ENCODE measurements around the gene MACROD2. TPM values are rescaled to one million over a fixed set of nuclear protein-coding genes. Genes with fewer than 3 reads are reported as not detected.

Gene MACROD2
- total RNA-seq, 1 experiment from 2014 or later: 1.3 TPM

DNA sequence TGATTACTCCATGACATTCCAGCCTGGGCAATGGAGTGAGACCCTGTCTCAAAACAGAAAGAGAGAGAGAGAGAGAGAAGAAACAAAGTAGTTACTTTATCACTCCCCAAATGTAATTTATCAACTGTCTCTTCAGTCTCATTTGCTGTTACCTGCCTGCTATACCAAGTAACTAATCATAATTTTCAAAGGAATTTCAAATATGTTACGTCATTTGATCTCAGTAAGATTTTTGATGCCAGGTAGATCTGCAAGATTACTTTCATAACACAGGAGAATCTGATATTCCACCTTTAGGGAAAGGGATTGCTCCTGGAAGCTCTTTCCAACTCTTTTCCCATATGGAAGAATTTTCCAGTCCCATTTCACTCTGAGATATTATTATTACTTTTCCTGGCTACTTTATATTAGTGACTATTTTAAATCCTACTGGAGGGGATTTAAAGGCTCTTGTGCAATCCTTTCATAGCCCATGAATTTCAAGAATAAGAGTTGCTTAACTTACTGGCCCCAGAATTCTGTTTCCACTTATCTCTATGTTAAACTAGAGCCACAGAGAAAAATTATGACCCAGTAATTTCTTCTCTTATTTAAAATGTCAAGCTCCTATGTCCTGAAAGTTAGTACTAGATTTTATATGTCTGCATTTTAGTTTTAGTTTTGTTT is 732.3 kb downstream of the MACROD2 start:
- in situ Hi-C loops (cut with HindIII; ENCODE audit: low pct_unique_long_range_greater_than_20kb, low sequenced_read_pairs): no loop called here
- DNase-seq (ENCODE audit: low read depth, low spot score): no peak

DNA sequence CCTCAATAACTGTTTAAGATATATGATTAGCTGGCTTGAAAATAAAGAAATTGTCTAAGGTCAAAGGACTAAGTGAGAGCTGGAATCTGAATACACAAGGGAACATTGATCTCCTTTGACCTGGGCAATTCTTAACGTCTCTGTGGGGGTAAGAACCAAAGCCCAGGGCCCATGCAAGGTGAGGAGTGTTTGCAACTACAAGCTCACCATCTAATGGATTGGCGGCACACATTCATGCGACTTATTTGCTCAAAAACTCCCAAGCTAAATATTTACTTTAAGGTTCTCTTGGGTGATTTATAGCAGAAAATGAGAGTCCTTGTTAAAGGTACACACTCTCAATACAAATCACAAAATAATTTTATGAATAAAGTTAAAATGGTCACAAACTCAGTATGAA is 734.1 kb downstream of the MACROD2 start:
- no peak for DNase-seq (ENCODE audit: low read depth, low spot score)
- in situ Hi-C loops (cut with HindIII; ENCODE audit: low pct_unique_long_range_greater_than_20kb, low sequenced_read_pairs): no loop called here

DNA sequence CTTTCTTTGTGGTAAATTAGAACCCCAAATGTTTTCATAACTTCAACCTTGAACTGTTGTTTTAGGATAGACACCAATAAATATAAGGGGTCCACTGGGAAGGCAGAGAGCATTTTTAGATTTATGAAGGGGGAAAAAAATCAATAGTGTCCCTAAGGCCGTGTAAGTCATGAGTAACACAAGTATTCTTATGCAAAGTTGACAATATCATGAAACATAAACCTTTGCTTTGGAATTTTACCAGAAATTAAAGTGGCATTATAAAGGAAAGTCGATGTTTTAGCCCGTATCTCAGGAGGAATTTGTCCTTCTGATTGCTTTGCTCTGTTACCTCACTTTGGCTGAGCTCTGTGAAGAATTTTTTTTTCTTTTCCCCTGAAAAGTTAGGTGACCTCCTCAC is 737.0 kb downstream of the MACROD2 start:
- DNase-seq (ENCODE audit: low read depth, low spot score): no peak
- in situ Hi-C loops (cut with HindIII; ENCODE audit: low pct_unique_long_range_greater_than_20kb, low sequenced_read_pairs): no loop called here

DNA sequence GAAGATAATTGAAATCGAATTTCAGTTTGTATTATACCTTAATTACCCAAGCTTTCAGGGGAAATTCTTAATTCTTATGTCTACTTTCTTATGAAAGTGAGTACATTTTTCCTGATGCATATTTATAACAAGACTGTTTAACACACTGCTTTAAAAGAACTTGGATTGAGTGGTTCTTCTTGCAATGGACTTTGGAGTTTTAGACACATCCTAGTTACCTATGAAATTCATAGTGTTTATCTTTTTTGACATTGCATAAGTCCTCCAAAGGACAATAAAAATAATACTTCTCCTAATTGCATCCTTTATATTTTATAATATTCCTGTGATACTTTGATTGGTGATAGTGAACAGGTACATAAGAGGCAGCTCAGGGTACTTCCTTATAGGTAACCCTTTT is 737.7 kb downstream of the MACROD2 start:
- in situ Hi-C loops (cut with HindIII; ENCODE audit: low pct_unique_long_range_greater_than_20kb, low sequenced_read_pairs): no loop called here
- no peak for DNase-seq (ENCODE audit: low read depth, low spot score)

DNA sequence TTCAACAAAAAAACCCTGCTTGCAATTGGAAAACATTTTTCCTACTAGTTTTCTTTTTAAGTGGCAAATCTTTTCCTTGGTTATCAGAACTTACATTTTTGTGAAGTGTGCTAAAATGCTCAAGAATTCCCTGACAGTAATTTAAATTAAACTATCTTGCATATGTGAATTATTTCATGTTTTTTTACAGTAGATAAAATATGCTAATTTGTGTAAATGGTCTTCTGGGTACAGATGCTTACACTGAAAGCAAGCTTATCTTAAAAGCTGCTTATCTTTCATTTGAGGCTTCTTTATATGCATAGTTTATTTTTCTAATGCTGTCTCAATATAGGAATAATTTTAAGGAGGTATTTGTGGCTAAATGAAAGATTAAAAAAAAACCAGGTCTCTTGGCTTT is 745.1 kb downstream of the MACROD2 start:
- in situ Hi-C loops (cut with HindIII; ENCODE audit: low pct_unique_long_range_greater_than_20kb, low sequenced_read_pairs): no loop called here
- DNase-seq (ENCODE audit: low read depth, low spot score): no peak

DNA sequence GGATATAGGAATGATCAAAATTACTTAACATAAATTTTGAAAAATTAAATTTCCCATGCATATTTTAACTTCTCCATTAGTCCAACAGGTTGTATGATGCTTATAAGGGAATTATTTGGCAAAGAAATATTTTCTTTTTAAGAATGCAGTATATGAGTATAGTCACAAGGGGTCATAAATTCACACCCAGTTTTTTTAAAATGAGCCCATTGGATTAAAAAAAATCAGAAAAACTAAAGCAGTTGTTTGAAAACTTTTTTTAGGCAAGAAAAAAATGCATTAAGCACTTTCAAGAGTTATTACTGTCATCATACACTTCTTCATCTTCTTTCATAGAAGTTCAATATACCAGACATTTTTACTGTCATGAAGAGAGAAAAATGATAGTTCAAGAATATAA is 746.3 kb downstream of the MACROD2 start:
- no peak for DNase-seq (ENCODE audit: low read depth, low spot score)

DNA sequence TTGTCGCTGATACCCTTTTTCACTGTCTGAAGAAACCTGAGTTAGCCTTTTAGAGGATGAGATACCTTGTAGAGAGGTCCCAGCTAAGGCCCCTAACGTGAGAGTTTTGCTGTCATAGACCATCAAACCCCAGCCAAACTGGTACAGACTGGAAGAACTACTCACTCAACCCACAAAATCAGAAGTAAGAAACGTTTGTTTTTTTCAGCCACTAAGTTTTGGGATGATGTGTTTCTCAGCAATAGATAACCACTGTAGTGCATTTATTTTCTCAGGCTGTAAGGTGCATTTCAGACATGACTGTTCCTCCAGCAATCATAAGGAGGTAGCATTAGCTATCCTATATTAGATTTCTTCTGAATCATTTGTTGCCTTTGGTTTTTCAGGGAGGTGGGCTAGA is 749.4 kb downstream of the MACROD2 start:
- in situ Hi-C loops (cut with HindIII; ENCODE audit: low pct_unique_long_range_greater_than_20kb, low sequenced_read_pairs): no loop called here
- no peak for DNase-seq (ENCODE audit: low read depth, low spot score)

More for the DNA sequence above, 746.3 kb downstream of the MACROD2 start:
- in situ Hi-C loops (cut with HindIII; ENCODE audit: low pct_unique_long_range_greater_than_20kb, low sequenced_read_pairs): no loop called here

DNA sequence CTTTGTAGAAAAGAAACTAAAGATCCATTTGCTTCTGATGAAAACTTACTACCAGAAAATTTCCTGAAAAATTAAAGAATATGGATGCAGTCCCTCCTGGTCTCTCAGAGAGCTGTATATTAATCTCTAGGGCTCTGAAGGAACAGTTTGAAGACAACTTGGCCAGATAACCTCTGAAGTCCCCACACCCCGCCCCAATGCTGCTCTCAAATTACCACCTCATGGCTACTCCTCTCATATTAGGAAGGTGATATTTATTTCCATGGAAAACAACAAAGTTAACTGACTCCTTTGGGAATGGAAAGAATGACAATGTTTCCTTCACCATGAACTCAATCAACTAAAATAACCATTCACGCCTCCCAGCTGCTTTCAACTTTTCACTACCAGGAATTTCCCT is 750.5 kb downstream of the MACROD2 start:
- no peak for DNase-seq (ENCODE audit: low read depth, low spot score)
- in situ Hi-C loops (cut with HindIII; ENCODE audit: low pct_unique_long_range_greater_than_20kb, low sequenced_read_pairs): no loop called here

DNA sequence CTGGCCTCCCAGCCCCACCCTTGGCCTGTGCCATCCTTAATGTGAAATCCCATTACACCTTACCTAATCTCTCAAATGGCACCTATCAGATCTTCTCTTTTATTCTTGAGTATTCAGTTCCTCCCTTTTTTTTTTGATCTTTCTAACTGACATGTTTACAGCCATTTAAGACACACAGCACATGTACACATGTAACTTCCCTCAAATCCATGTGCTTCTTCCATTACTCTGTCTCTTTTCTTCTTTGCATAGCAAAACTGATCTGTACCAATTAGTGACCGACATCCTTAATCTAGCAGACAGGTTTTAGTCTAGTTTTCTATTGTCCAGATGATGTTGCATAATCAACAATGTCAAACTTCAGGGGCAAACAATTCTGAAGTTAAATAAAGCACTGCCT is 755.9 kb downstream of the MACROD2 start:
- DNase-seq (ENCODE audit: low read depth, low spot score): no peak
- in situ Hi-C loops (cut with HindIII; ENCODE audit: low pct_unique_long_range_greater_than_20kb, low sequenced_read_pairs): no loop called here

DNA sequence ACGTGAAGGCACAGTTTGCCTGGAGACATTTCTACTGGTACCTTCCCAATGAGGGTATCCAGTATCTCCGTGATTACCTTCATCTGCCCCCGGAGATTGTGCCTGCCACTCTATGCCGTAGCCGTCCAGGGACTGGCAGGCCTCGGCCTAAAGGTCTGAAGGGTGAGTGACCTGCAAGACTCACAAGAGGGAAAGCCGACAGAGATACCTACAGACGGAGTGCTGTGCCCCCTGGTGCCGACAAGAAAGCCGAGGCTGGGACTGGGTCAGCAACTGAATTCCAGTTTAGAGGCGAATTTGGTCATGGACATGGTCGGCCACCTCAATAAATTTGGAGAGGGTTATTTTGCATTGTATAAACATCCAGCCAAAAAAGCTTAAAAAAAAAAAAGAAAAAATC is 762.4 kb downstream of the MACROD2 start:
- in situ Hi-C loops (cut with HindIII; ENCODE audit: low pct_unique_long_range_greater_than_20kb, low sequenced_read_pairs): no loop called here
- no peak for DNase-seq (ENCODE audit: low read depth, low spot score)

DNA sequence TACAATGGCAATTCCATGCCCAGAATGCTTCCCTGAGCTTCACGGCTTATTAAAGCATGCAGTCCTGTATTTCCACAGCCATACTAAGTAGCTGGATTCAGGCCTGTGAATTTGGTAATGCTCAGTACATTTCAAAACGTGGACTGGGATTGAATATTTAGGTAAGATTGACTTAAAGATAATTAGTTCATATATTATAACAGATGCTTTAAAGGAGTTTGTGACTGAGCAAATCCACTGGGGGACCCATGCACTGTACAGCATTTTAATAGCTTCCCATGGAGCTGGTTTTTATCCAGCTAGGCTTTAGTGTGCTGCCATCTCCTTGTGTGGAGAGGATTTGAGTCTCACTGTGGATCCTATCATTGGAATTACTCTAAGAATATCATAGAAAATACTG is 763.0 kb downstream of the MACROD2 start:
- no peak for DNase-seq (ENCODE audit: low read depth, low spot score)
- in situ Hi-C loops (cut with HindIII; ENCODE audit: low pct_unique_long_range_greater_than_20kb, low sequenced_read_pairs): no loop called here

DNA sequence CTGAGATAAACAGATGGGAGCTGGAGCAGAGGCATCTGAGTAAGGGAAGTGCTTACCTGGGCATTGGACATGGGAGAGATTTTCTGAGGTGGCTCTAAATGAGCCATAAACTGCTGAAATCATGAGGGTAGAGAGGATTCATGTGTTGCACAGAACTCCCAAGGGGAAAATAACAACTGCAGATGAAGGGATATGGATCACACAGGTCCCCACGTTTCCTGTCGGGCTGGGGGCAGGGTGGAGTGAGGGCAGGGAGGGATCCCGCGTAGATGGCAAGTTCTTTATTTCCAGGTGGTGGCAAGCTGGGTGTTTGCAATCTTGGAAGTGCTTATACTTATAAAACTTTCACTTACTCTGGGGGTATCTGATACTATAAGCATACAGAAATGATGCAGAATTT is 764.7 kb downstream of the MACROD2 start:
- in situ Hi-C loops (cut with HindIII; ENCODE audit: low pct_unique_long_range_greater_than_20kb, low sequenced_read_pairs): no loop called here
- DNase-seq (ENCODE audit: low read depth, low spot score): no peak

DNA sequence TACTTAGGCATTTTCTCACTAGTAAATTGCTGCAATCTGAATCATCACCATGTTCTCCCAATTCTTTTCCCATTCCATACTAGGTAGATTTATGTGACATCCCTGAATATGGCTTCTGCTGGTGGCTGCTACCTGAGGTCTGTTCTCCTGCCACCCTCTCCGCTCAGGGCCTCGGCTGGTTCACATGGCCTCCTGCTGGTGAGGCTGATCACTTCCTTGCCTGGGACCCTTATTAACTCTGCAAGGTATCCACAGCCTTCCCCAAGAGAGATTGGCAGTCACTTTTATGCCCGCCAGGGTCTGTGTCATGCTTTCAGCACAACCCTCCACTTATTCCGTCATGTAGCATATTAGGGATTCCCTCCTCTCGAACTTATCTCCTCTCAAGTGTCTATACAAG is 766.6 kb downstream of the MACROD2 start:
- in situ Hi-C loops (cut with HindIII; ENCODE audit: low pct_unique_long_range_greater_than_20kb, low sequenced_read_pairs): no loop called here
- no peak for DNase-seq (ENCODE audit: low read depth, low spot score)

DNA sequence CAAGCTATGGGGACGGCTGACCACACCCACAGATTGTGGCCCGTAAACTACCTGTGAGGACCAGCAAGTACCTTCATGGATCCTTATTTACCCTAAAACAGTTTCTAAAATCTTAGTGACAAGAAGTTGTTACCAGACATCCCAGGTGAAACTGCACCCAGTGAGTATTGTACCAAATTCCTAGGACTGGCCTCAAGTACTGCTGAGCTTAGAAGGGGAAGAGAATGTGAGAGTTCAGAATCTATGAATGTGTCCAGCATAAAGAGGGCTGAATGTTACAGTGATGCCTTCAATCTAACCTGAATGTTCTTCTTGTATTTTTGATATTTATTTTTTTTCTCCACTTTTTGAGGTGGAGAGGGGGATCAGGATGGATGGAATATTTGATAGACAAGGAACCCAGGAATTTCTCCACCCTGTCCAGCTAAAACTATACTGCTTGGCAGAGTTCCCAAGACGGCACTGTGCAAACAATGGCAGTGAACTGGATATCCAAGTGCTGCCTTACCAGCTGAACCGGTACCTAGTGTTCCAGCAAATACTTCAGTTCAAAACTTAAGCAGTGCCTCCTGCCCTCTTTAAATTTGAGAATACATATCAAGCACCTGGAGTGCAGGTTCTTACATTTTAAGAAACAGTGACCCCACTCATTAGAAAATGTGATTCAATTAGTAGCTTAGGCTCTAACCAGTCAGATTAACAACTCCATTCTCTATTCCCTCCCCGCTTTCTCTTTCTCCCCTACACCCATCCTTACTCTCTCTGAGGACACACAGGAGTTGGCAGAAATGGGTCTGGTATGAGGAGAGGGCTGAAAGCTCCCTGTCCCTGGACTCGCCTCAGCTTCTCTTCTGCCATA is 769.4 kb downstream of the MACROD2 start:
- in situ Hi-C loops (cut with HindIII; ENCODE audit: low pct_unique_long_range_greater_than_20kb, low sequenced_read_pairs): no loop called here
- DNase-seq (ENCODE audit: low read depth, low spot score): no peak

DNA sequence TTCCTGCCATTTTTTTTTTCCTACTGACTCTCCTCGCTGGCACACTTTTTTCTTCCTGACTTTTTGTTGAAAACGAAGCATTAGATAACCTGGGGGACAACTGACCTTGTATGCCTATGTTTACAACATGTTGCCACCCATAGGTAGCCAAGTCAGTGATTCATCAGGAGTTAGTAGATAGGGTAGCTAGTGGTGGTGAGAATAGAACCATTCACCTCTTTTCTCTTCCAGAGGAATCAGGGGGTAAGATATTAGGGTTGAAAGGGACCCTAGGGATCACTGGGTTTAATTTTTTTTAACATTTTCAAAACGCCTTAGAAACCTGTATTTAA is 770.0 kb downstream of the MACROD2 start:
- in situ Hi-C loops (cut with HindIII; ENCODE audit: low pct_unique_long_range_greater_than_20kb, low sequenced_read_pairs): no loop called here
- DNase-seq (ENCODE audit: low read depth, low spot score): no peak

DNA sequence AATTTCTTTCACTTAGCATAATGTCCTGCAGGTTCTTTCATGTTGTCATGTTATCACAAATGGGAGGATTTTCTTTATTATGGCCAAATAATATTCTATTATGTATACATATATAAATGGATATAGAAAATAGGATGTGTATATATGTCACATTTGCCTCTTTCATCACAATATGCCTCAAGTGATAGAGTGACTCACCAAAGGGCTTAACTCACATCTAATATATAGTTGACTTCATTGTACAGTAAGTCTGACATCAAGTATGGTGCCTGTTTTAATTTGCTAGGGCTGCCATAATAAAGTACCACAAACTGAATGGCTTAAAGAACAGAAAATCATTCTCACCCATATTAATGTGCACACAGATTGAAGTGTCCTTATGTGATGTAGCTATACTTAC is 778.2 kb downstream of the MACROD2 start:
- in situ Hi-C loops (cut with HindIII; ENCODE audit: low pct_unique_long_range_greater_than_20kb, low sequenced_read_pairs): no loop called here
- no peak for DNase-seq (ENCODE audit: low read depth, low spot score)

DNA sequence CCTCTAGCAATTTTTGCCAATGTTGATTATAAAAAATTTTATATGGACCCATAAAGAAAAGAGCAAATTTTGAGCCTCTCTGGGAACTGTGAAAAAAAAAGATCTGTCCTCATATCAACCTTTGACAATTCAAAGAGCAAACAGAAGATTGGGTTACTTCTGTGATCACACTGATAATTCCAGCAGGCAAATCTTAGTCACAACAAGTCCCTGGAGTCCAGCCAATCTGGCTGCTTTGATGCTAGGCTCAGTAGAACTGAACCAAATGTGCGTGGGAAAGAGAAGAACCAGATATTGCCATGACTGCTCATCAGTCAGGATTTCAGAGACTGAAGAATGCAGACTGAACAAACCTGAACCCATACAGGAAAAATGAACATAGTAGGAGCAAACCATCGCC is 780.5 kb downstream of the MACROD2 start:
- no peak for DNase-seq (ENCODE audit: low read depth, low spot score)
- in situ Hi-C loops (cut with HindIII; ENCODE audit: low pct_unique_long_range_greater_than_20kb, low sequenced_read_pairs): no loop called here

DNA sequence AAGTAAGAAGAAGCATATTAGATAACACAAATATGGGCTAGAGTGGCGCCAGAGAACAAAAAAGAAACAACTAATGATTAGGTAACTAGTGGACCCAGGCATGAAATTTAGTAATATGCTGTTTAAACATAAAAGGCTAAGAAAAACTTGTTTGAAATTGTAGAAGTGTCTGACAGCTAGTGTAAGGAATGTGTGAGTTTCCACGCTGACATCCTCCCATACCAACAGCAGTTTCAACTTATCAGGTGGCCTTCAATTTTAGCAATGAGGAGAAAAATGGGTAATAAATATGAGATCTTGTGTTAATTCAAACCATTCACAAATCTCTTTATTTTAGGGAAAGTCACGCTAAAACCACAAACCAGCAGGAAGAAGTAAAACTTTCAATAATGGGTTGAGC is 782.3 kb downstream of the MACROD2 start:
- in situ Hi-C loops (cut with HindIII; ENCODE audit: low pct_unique_long_range_greater_than_20kb, low sequenced_read_pairs): no loop called here
- DNase-seq (ENCODE audit: low read depth, low spot score): no peak

DNA sequence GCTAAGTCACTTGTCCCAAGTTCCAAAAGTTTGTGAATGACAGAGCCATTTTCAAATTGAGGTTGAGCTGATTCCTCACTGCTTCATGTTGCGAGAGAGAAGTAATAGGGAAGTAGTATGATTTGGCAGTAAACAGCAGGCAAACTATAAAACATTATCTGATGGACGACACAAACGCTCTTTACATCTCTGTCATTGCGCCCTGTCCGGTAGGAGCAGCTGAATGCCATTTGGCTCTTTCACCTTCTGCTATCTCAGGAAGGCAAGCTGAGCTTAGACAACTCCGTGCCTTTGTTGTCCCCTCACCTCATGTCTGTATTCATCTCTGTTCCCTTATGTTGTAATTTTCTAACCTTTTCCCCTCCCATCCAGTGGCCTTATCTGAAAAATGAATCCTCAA is 782.8 kb downstream of the MACROD2 start:
- in situ Hi-C loops (cut with HindIII; ENCODE audit: low pct_unique_long_range_greater_than_20kb, low sequenced_read_pairs): no loop called here
- DNase-seq (ENCODE audit: low read depth, low spot score): no peak
